ENCODE measurements around the gene ELF1. TPM values are rescaled to one million over a fixed set of nuclear protein-coding genes. Genes with fewer than 3 reads are reported as not detected.

The ELF1 gene
- total and polyA plus RNA-seq, 4 donors: 23.0 to 77.0 (median 47.6) TPM

- intact Hi-C loops (cut with DNase I): no loop called here
- Histone ChIP-seq H3K27me3 (ENCODE audit: control insufficient read depth in 1 of 2, insufficient read depth in 2 of 2, low read length in 1 of 2) (no peaks in the 10 kb centered on the region), H3K9me3 (ENCODE audit: control insufficient read depth, low read length) (no peaks in the 10 kb centered on the region), H3K36me3 (ENCODE audit: control insufficient read depth in 1 of 2, insufficient read depth in 2 of 2, low read length in 1 of 2) (no peaks in the 10 kb centered on the region), H3K4me3 (ENCODE audit: low read length in 2 of 2) (no peak overlapping the region), H3K27ac (ENCODE audit: low read depth in 1 of 2, low read length in 2 of 2) (no peak overlapping the region), H3K4me1 (ENCODE audit: control insufficient read depth in 1 of 2, insufficient read depth in 2 of 2, low read length in 2 of 2) (peaks cover 2 to 4% of the 10 kb centered on the region in 2 donors)
- WGBS, 2 donors: 83 to 85% methylated on average over 3 of the region's 3 CpGs
- ATAC-seq (ENCODE audit: low FRiP score): no peak
- DNase-seq: no peak
Observed at GRCh38 chr13:40966298-40966697, 52.8 kb downstream of the ELF1 start.

GRCh38 chr13:40963927-40964326 is 55.2 kb downstream of the ELF1 start:
- ATAC-seq (ENCODE audit: low FRiP score) (no peak), DNase-seq (no peak)
- WGBS, 2 donors: 58 to 60% methylated on average over 1 of the region's 1 CpG
- intact Hi-C loops (cut with DNase I): no loop called here
- H3K36me3 ChIP-seq (ENCODE audit: control insufficient read depth in 1 of 2, insufficient read depth in 2 of 2, low read length in 1 of 2): no peaks in the 10 kb centered on the region
- H3K4me3 ChIP-seq (ENCODE audit: low read length in 2 of 2): no peak overlapping the region
- no peaks in the 10 kb centered on the region for H3K27me3 ChIP-seq (ENCODE audit: control insufficient read depth in 1 of 2, insufficient read depth in 2 of 2, low read length in 1 of 2)
- no peaks in the 10 kb centered on the region for H3K9me3 ChIP-seq (ENCODE audit: control insufficient read depth, low read length)
- peaks cover 2 to 4% of the 10 kb centered on the region in 2 donors for H3K4me1 ChIP-seq (ENCODE audit: control insufficient read depth in 1 of 2, insufficient read depth in 2 of 2, low read length in 2 of 2)
- H3K27ac ChIP-seq (ENCODE audit: low read depth in 1 of 2, low read length in 2 of 2): no peak overlapping the region

GRCh38 chr13:40961826-40962225 is 57.3 kb downstream of the ELF1 start:
- no peak overlapping the region for H3K4me3 ChIP-seq (ENCODE audit: low read length in 2 of 2)
- peaks cover 1 to 2% of the 10 kb centered on the region in 2 donors for H3K4me1 ChIP-seq (ENCODE audit: control insufficient read depth in 1 of 2, insufficient read depth in 2 of 2, low read length in 2 of 2)
- H3K27me3 ChIP-seq (ENCODE audit: control insufficient read depth in 1 of 2, insufficient read depth in 2 of 2, low read length in 1 of 2): no peaks in the 10 kb centered on the region
- 84 to 89% methylated on average over 1 of the region's 1 CpG for WGBS, 2 donors
- DNase-seq (no peak), ATAC-seq (ENCODE audit: low FRiP score) (no peak)
- intact Hi-C loops (cut with DNase I): no loop called here
- H3K36me3 ChIP-seq (ENCODE audit: control insufficient read depth in 1 of 2, insufficient read depth in 2 of 2, low read length in 1 of 2): peaks cover 3 to 4% of the 10 kb centered on the region in 2 donors
- H3K9me3 ChIP-seq (ENCODE audit: control insufficient read depth, low read length): no peaks in the 10 kb centered on the region
- H3K27ac ChIP-seq (ENCODE audit: low read depth in 1 of 2, low read length in 2 of 2): no peak overlapping the region

- Histone ChIP-seq H3K4me3 (ENCODE audit: low read length in 2 of 2) (no peak overlapping the region), H3K27me3 (ENCODE audit: control insufficient read depth in 1 of 2, insufficient read depth in 2 of 2, low read length in 1 of 2) (no peaks in the 10 kb centered on the region), H3K9me3 (ENCODE audit: control insufficient read depth, low read length) (no peaks in the 10 kb centered on the region), H3K4me1 (ENCODE audit: control insufficient read depth in 1 of 2, insufficient read depth in 2 of 2, low read length in 2 of 2) (peaks cover 0 to 2% of the 10 kb centered on the region in 2 donors), H3K36me3 (ENCODE audit: control insufficient read depth in 1 of 2, insufficient read depth in 2 of 2, low read length in 1 of 2) (peaks cover 3 to 4% of the 10 kb centered on the region in 2 donors), H3K27ac (ENCODE audit: low read depth in 1 of 2, low read length in 2 of 2) (no peak overlapping the region)
- DNase-seq: no peak
- intact Hi-C loops (cut with DNase I): no loop called here
- WGBS, 2 donors: 72 to 81% methylated on average over 3 of the region's 3 CpGs
- ATAC-seq (ENCODE audit: low FRiP score): no peak
Observed at GRCh38 chr13:40961214-40961613, 57.9 kb downstream of the ELF1 start.

GRCh38 chr13:40960716-40961115 is 58.4 kb downstream of the ELF1 start:
- H3K4me1 ChIP-seq (ENCODE audit: control insufficient read depth in 1 of 2, insufficient read depth in 2 of 2, low read length in 2 of 2): peaks cover 0 to 2% of the 10 kb centered on the region in 2 donors
- ATAC-seq (ENCODE audit: low FRiP score): no peak
- no peaks in the 10 kb centered on the region for H3K27me3 ChIP-seq (ENCODE audit: control insufficient read depth in 1 of 2, insufficient read depth in 2 of 2, low read length in 1 of 2)
- no peaks in the 10 kb centered on the region for H3K9me3 ChIP-seq (ENCODE audit: control insufficient read depth, low read length)
- WGBS, 2 donors: 95 to 97% methylated on average over 3 of the region's 3 CpGs
- intact Hi-C loops (cut with DNase I): no loop called here
- no peak overlapping the region for H3K4me3 ChIP-seq (ENCODE audit: low read length in 2 of 2)
- peaks cover 3 to 4% of the 10 kb centered on the region in 2 donors for H3K36me3 ChIP-seq (ENCODE audit: control insufficient read depth in 1 of 2, insufficient read depth in 2 of 2, low read length in 1 of 2)
- no peak overlapping the region for H3K27ac ChIP-seq (ENCODE audit: low read depth in 1 of 2, low read length in 2 of 2)
- DNase-seq: no peak

- peaks cover 3 to 4% of the 10 kb centered on the region in 2 donors for H3K36me3 ChIP-seq (ENCODE audit: control insufficient read depth in 1 of 2, insufficient read depth in 2 of 2, low read length in 1 of 2)
- H3K27ac ChIP-seq (ENCODE audit: low read depth in 1 of 2, low read length in 2 of 2): no peak overlapping the region
- DNase-seq: no peak
- no peak overlapping the region for H3K4me3 ChIP-seq (ENCODE audit: low read length in 2 of 2)
- WGBS, 2 donors: 92 to 95% methylated on average over 5 of the region's 5 CpGs
- intact Hi-C loops (cut with DNase I): no loop called here
- no peaks in the 10 kb centered on the region for H3K27me3 ChIP-seq (ENCODE audit: control insufficient read depth in 1 of 2, insufficient read depth in 2 of 2, low read length in 1 of 2)
- no peaks in the 10 kb centered on the region for H3K9me3 ChIP-seq (ENCODE audit: control insufficient read depth, low read length)
- no peaks in the 10 kb centered on the region for H3K4me1 ChIP-seq (ENCODE audit: control insufficient read depth in 1 of 2, insufficient read depth in 2 of 2, low read length in 2 of 2)
- no peak for ATAC-seq (ENCODE audit: low FRiP score)
Observed at GRCh38 chr13:40958655-40959054, 60.5 kb downstream of the ELF1 start.

GRCh38 chr13:40946485-40946884 is 72.6 kb downstream of the ELF1 start:
- no peak for ATAC-seq (ENCODE audit: low FRiP score)
- Histone ChIP-seq H3K27me3 (ENCODE audit: control insufficient read depth in 1 of 2, insufficient read depth in 2 of 2, low read length in 1 of 2) (no peaks in the 10 kb centered on the region), H3K9me3 (ENCODE audit: control insufficient read depth, low read length) (no peaks in the 10 kb centered on the region), H3K36me3 (ENCODE audit: control insufficient read depth in 1 of 2, insufficient read depth in 2 of 2, low read length in 1 of 2) (peaks cover 2 to 11% of the 10 kb centered on the region in 2 donors), H3K4me3 (ENCODE audit: low read length in 2 of 2) (no peak overlapping the region), H3K27ac (ENCODE audit: low read depth in 1 of 2, low read length in 2 of 2) (no peak overlapping the region), H3K4me1 (ENCODE audit: control insufficient read depth in 1 of 2, insufficient read depth in 2 of 2, low read length in 2 of 2) (no peaks in the 10 kb centered on the region)
- intact Hi-C loops (cut with DNase I): no loop called here
- DNase-seq: no peak
- 97 to 100% methylated on average over 1 of the region's 1 CpG for WGBS, 2 donors

- no peak for DNase-seq
- H3K27ac ChIP-seq (ENCODE audit: low read depth in 1 of 2, low read length in 2 of 2): no peak overlapping the region
- H3K27me3 ChIP-seq (ENCODE audit: control insufficient read depth in 1 of 2, insufficient read depth in 2 of 2, low read length in 1 of 2): no peaks in the 10 kb centered on the region
- H3K4me1 ChIP-seq (ENCODE audit: control insufficient read depth in 1 of 2, insufficient read depth in 2 of 2, low read length in 2 of 2): no peaks in the 10 kb centered on the region
- no peak for ATAC-seq (ENCODE audit: low FRiP score)
- H3K36me3 ChIP-seq (ENCODE audit: control insufficient read depth in 1 of 2, insufficient read depth in 2 of 2, low read length in 1 of 2): peaks cover 1 to 5% of the 10 kb centered on the region in 2 donors
- intact Hi-C loops (cut with DNase I): no loop called here
- H3K4me3 ChIP-seq (ENCODE audit: low read length in 2 of 2): no peak overlapping the region
- H3K9me3 ChIP-seq (ENCODE audit: control insufficient read depth, low read length): no peaks in the 10 kb centered on the region
Observed at GRCh38 chr13:40943073-40943472, 76.0 kb downstream of the ELF1 start.

- Histone ChIP-seq H3K27me3 (ENCODE audit: control insufficient read depth in 1 of 2, insufficient read depth in 2 of 2, low read length in 1 of 2) (no peaks in the 10 kb centered on the region), H3K9me3 (ENCODE audit: control insufficient read depth, low read length) (no peaks in the 10 kb centered on the region), H3K4me3 (ENCODE audit: low read length in 2 of 2) (no peak overlapping the region), H3K4me1 (ENCODE audit: control insufficient read depth in 1 of 2, insufficient read depth in 2 of 2, low read length in 2 of 2) (no peaks in the 10 kb centered on the region), H3K27ac (ENCODE audit: low read depth in 1 of 2, low read length in 2 of 2) (no peak overlapping the region), H3K36me3 (ENCODE audit: control insufficient read depth in 1 of 2, insufficient read depth in 2 of 2, low read length in 1 of 2) (peaks cover 0 to 1% of the 10 kb centered on the region in 2 donors)
- ATAC-seq (ENCODE audit: low FRiP score) (no peak), DNase-seq (no peak)
- intact Hi-C loops (cut with DNase I): no loop called here
- WGBS, 2 donors: 58% methylated on average over 5 of the region's 5 CpGs
Observed at GRCh38 chr13:40941581-40941980, 77.5 kb downstream of the ELF1 start.
